GM12878 (cell line): ENCODE data around the gene ATP8B1.

Source experiments
- CEBPB ChIP-seq, 2 experiments: fragments of 150-350 bp in 1 of 2; IDR thresholded peaks; 2 replicates each; pipeline ENCODE4 v1.6.1; 2012 to 2014; ENCODE audit warnings: low read depth in 2 of 2, low read length in 2 of 2, borderline replicate concordance in 1 of 2, inconsistent platforms in 1 of 2
- DPF2 ChIP-seq: fragments of 450-650 bp; IDR thresholded peaks from 2 replicates; pipeline ENCODE4 v1.6.1; 2017; ENCODE audit warnings: mild to moderate bottlenecking
- EED ChIP-seq: sonication (generic); IDR thresholded peaks from 2 replicates; pipeline ENCODE4 v1.6.1; 2016; ENCODE audit warnings: antibody characterized with exemption, low read depth
- FOXK2 ChIP-seq: fragments of 450-650 bp; IDR thresholded peaks from 2 replicates; pipeline ENCODE4 v1.6.1; 2017; ENCODE audit warnings: mild to moderate bottlenecking, moderate library complexity
- HDAC2 ChIP-seq: fragments of 200-600 bp; sonication (generic); IDR thresholded peaks from 2 replicates; pipeline ENCODE4 v1.6.1; 2017
- HDGF ChIP-seq: fragments of 450-650 bp; IDR thresholded peaks from 2 replicates; pipeline ENCODE4 v1.6.1; 2016; ENCODE audit warnings: antibody characterized with exemption
- NFYB ChIP-seq: IDR thresholded peaks from 2 replicates; pipeline ENCODE4 v1.6.1; 2011; ENCODE audit warnings: low read depth, mild to moderate bottlenecking, low read length, improper control_type of control experiment, moderate library complexity; ENCODE audit not compliant: insufficient read depth
- POLR2A ChIP-seq: IDR thresholded peaks from 2 replicates; pipeline ENCODE4 v1.6.1; 2011; ENCODE audit warnings: low read depth, mild to moderate bottlenecking, low read length
- RFX5 ChIP-seq: IDR thresholded peaks from 2 replicates; pipeline ENCODE4 v1.6.1; 2011; ENCODE audit warnings: low read depth, low read length, improper control_type of control experiment
- TF ChIP-seq, protein P1 (sequence below): IDR thresholded peaks from 2 replicates; pipeline ENCODE4 v1.6.1; 2011; ENCODE audit warnings: borderline replicate concordance, low read depth, mild to moderate bottlenecking, moderate library complexity, mixed read lengths, low read length; ENCODE audit not compliant: insufficient read depth; ENCODE audit errors: extremely low read length
- TF ChIP-seq, protein P2 (sequence below): fragments of 450-650 bp; IDR thresholded peaks from 2 replicates; pipeline ENCODE4 v1.6.1; 2017; ENCODE audit warnings: mild to moderate bottlenecking, moderate library complexity
- TF ChIP-seq, protein P3 (sequence below): IDR thresholded peaks from 2 replicates; pipeline ENCODE4 v1.6.1; 2012; ENCODE audit warnings: mild to moderate bottlenecking, low read depth, low read length
- TF ChIP-seq, protein P4 (sequence below): fragments of 450-650 bp; IDR thresholded peaks from 2 replicates; pipeline ENCODE4 v1.6.1; 2016; ENCODE audit warnings: mild to moderate bottlenecking

DNA sequence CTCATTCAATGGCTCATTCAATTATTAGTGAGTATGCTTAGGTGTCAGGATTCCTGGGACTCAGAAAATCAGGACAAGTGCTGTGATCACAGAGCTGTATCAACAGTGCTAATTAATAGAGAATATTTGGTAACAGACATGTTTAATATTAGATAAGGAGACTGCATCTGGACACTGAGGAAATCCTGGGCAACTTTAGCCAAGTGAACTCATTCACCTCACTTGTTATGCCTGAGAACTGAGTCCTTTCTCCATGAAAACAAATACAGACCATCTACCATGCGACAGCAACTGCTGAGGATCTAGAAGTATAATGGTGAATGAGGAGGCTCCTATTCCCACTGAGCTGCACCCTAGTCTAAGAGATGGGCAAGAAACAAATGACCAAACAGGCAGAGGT lies 23.1 kb upstream of the ATP8B1 start:
- TF ChIP-seq POLR2A: no peak
- TF ChIP-seq, protein P1, sequence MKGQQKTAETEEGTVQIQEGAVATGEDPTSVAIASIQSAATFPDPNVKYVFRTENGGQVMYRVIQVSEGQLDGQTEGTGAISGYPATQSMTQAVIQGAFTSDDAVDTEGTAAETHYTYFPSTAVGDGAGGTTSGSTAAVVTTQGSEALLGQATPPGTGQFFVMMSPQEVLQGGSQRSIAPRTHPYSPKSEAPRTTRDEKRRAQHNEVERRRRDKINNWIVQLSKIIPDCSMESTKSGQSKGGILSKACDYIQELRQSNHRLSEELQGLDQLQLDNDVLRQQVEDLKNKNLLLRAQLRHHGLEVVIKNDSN: no peak
- TF ChIP-seq NFYB: no peak
- TF ChIP-seq, protein P2, sequence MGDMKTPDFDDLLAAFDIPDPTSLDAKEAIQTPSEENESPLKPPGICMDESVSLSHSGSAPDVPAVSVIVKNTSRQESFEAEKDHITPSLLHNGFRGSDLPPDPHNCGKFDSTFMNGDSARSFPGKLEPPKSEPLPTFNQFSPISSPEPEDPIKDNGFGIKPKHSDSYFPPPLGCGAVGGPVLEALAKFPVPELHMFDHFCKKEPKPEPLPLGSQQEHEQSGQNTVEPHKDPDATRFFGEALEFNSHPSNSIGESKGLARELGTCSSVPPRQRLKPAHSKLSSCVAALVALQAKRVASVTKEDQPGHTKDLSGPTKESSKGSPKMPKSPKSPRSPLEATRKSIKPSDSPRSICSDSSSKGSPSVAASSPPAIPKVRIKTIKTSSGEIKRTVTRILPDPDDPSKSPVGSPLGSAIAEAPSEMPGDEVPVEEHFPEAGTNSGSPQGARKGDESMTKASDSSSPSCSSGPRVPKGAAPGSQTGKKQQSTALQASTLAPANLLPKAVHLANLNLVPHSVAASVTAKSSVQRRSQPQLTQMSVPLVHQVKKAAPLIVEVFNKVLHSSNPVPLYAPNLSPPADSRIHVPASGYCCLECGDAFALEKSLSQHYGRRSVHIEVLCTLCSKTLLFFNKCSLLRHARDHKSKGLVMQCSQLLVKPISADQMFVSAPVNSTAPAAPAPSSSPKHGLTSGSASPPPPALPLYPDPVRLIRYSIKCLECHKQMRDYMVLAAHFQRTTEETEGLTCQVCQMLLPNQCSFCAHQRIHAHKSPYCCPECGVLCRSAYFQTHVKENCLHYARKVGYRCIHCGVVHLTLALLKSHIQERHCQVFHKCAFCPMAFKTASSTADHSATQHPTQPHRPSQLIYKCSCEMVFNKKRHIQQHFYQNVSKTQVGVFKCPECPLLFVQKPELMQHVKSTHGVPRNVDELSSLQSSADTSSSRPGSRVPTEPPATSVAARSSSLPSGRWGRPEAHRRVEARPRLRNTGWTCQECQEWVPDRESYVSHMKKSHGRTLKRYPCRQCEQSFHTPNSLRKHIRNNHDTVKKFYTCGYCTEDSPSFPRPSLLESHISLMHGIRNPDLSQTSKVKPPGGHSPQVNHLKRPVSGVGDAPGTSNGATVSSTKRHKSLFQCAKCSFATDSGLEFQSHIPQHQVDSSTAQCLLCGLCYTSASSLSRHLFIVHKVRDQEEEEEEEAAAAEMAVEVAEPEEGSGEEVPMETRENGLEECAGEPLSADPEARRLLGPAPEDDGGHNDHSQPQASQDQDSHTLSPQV: no peak
- no peak for TF ChIP-seq FOXK2
- TF ChIP-seq, protein P3, sequence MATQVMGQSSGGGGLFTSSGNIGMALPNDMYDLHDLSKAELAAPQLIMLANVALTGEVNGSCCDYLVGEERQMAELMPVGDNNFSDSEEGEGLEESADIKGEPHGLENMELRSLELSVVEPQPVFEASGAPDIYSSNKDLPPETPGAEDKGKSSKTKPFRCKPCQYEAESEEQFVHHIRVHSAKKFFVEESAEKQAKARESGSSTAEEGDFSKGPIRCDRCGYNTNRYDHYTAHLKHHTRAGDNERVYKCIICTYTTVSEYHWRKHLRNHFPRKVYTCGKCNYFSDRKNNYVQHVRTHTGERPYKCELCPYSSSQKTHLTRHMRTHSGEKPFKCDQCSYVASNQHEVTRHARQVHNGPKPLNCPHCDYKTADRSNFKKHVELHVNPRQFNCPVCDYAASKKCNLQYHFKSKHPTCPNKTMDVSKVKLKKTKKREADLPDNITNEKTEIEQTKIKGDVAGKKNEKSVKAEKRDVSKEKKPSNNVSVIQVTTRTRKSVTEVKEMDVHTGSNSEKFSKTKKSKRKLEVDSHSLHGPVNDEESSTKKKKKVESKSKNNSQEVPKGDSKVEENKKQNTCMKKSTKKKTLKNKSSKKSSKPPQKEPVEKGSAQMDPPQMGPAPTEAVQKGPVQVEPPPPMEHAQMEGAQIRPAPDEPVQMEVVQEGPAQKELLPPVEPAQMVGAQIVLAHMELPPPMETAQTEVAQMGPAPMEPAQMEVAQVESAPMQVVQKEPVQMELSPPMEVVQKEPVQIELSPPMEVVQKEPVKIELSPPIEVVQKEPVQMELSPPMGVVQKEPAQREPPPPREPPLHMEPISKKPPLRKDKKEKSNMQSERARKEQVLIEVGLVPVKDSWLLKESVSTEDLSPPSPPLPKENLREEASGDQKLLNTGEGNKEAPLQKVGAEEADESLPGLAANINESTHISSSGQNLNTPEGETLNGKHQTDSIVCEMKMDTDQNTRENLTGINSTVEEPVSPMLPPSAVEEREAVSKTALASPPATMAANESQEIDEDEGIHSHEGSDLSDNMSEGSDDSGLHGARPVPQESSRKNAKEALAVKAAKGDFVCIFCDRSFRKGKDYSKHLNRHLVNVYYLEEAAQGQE: no peak
- TF ChIP-seq, protein P4, sequence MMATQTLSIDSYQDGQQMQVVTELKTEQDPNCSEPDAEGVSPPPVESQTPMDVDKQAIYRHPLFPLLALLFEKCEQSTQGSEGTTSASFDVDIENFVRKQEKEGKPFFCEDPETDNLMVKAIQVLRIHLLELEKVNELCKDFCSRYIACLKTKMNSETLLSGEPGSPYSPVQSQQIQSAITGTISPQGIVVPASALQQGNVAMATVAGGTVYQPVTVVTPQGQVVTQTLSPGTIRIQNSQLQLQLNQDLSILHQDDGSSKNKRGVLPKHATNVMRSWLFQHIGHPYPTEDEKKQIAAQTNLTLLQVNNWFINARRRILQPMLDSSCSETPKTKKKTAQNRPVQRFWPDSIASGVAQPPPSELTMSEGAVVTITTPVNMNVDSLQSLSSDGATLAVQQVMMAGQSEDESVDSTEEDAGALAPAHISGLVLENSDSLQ: no peak
- TF ChIP-seq HDGF: no peak
- TF ChIP-seq RFX5: no peak
- TF ChIP-seq EED: no peak
- TF ChIP-seq DPF2: no peak
- no peak for TF ChIP-seq CEBPB (IDR thresholded peaks at IDR 0.05; ENCODE audit: borderline replicate concordance in 1 of 2, low read depth in 2 of 2, low read length in 2 of 2)
- TF ChIP-seq HDAC2: no peak
